Activated T-cell treated with anti-CD3 and anti-CD28 coated beads, Interleukin-2, amount 50 U/mL, for 72 hours (primary cell): ENCODE results near the gene SEPSECS. TPM values are rescaled to one million over a fixed set of nuclear protein-coding genes. Genes with fewer than 3 reads are reported as not detected.

Source experiments
- ATAC-seq, 2 donors: fragments of 150-1000 bp; cut with Tn5 transposase; replicated peaks in 1 of 2; 2 replicates each; pipeline ENCODE4 v1.10.0; 2021; ENCODE audit warnings: moderate library complexity in 2 of 2, mild to moderate bottlenecking in 1 of 2
- DNase-seq, 2 donors: peaks; one replicate each; pipeline ENCODE4 v3.0.0; 2021 to 2022; ENCODE audit warnings: mixed read lengths in 1 of 2
- H3K27ac Mint-ChIP-seq: one replicate; pipeline ENCODE4 v1.8.0; 2022; ENCODE audit warnings: mild to moderate bottlenecking, moderate library complexity, mixed read lengths
- H3K27me3 Mint-ChIP-seq: one replicate; pipeline ENCODE4 v1.8.0; 2022; ENCODE audit warnings: low read depth, mixed read lengths
- H3K36me3 Mint-ChIP-seq, 2 donors: one replicate each; pipeline ENCODE4 v1.8.0; 2022; ENCODE audit warnings: mixed read lengths in 2 of 2, mild to moderate bottlenecking in 1 of 2; ENCODE audit not compliant: insufficient read depth in 2 of 2
- H3K4me1 Mint-ChIP-seq: one replicate; pipeline ENCODE4 v1.8.0; 2022; ENCODE audit warnings: low read depth, mixed read lengths
- H3K4me3 Mint-ChIP-seq, 2 donors: one replicate each; pipeline ENCODE4 v1.8.0; 2022; ENCODE audit warnings: mild to moderate bottlenecking in 2 of 2, mixed read lengths in 2 of 2, moderate library complexity in 2 of 2
- H3K9me3 Mint-ChIP-seq, 2 donors: one replicate each; pipeline ENCODE4 v1.8.0; 2022; ENCODE audit warnings: mixed read lengths in 2 of 2
- total RNA-seq, 2 donors: library from RNA; stranded (reverse); gene quantifications; one replicate each; pipeline ENCODE4 v1.2.3, GENCODE V29; 2022

SEPSECS gene
- total RNA-seq: 10 to 100 TPM; 21.6 to 27.9 TPM

DNA sequence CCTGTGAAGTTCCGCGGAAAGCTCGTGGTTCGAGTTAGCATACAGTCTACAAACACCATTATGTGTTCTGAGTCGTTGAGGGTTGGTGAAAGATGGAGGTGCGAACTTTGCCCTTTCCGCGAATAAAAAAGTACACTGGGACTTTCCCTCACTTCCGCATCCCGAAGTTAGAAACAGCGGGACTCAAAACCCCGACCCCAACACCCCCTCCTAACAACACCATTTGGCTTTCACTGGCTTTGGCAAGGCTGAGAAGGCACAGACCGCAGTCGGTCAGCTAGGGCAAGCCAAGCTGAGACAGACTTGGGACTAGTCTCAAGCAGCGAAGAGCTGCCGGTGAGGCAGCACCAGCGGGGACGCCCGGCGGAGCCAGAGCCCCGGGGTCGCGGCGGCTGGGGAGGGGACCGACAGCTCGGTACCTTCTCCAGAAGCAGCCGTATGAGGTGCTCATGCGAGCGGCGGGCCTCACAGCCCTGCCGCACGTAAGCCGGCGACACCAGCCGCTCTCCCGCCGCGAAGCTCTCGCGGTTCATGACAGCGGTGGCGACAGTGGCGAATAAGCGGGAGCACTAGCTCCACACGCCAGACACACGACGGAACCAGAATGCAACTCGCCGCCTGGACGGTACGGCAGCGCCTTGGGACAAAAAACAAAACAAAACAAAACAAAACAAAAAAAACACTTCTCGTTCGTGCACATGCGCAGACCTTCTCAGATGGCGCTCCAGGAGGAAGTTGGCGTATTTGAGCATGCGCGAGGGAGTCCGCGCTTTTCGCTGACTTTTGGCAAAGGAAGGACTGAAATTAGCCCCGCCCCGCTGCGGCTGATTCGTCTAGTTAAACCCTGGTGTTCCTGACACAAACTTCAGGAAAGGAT is at the start of gene SEPSECS:
TSS of gene SEPSECS (minus strand) at position 613 of the 877 bp plus-strand sequence. CDS start at position 533, 80 bp downstream.
- H3K9me3 Mint-ChIP-seq: no peaks in the 10 kb centered on the region
- H3K27me3 Mint-ChIP-seq: no peaks in the 10 kb centered on the region
- peaks cover 6 to 14% of the 10 kb centered on the region in 2 donors for H3K36me3 Mint-ChIP-seq
- H3K4me1 Mint-ChIP-seq: peaks cover 43% of the 10 kb centered on the region
- H3K4me3 Mint-ChIP-seq: peak within 1 kb of the TSS; percentile 80 to 92
- peak within 1 kb of the TSS; percentile 99 for H3K27ac Mint-ChIP-seq
- ATAC-seq (peak; percentile 94 to 95), DNase-seq (peak; percentile 91 to 93)

DNA sequence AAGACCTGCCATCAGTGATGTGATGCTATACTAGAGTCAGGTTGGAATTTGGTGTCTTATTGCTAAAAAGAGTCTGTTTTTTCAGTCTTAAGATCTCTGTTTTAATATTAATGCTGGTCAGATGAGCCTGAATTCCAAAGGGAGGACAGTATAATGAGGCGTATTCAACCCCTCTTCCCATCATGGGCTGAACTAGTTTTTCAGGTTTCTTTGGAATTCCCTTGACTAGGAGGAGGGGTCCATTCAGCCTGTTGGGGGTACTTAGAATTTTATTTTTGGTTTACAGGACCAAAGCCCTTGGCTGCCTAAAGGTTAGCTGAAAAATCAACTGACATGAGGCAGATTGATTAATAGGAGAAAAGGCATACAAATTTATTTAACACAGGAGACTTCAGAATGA is 49.5 kb upstream of the SEPSECS start:
- Mint-ChIP-seq H3K9me3 (peaks cover 12 to 13% of the 10 kb centered on the region in 2 donors), H3K4me3 (no peak overlapping the region), H3K27me3 (no peaks in the 10 kb centered on the region)

DNA sequence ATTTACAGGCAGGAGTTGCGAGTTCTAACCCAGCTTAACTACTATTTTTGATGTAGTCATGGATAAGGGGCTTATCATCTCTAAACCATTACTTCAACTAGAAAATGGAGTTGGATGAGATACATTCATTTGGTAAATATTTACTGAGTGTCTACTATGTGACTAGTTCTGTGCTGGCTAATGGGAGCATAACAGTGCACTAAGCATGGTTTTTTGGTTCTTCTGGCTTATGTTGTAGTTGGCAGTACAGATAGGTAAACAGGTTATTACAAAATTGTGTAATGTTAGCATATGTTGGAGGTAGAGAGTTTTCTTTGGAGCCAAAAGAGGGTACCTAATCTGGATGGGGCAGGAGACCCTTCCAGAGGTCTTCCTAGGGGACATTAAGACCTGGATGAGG is 47.7 kb upstream of the SEPSECS start:
- no peaks in the 10 kb centered on the region for H3K4me1 Mint-ChIP-seq
- no peak for DNase-seq
- peaks cover 9 to 13% of the 10 kb centered on the region in 2 donors for H3K9me3 Mint-ChIP-seq
- H3K4me3 Mint-ChIP-seq: no peak overlapping the region
- ATAC-seq: no peak
- no peaks in the 10 kb centered on the region for H3K27me3 Mint-ChIP-seq
- H3K27ac Mint-ChIP-seq: no peak overlapping the region
- peaks cover 2 to 8% of the 10 kb centered on the region in 2 donors for H3K36me3 Mint-ChIP-seq

More for the DNA sequence above, 49.5 kb upstream of the SEPSECS start:
- H3K36me3 Mint-ChIP-seq: peaks cover 4 to 8% of the 10 kb centered on the region in 2 donors
- no peak overlapping the region for H3K27ac Mint-ChIP-seq
- no peak for DNase-seq
- ATAC-seq: no peak
- no peaks in the 10 kb centered on the region for H3K4me1 Mint-ChIP-seq

DNA sequence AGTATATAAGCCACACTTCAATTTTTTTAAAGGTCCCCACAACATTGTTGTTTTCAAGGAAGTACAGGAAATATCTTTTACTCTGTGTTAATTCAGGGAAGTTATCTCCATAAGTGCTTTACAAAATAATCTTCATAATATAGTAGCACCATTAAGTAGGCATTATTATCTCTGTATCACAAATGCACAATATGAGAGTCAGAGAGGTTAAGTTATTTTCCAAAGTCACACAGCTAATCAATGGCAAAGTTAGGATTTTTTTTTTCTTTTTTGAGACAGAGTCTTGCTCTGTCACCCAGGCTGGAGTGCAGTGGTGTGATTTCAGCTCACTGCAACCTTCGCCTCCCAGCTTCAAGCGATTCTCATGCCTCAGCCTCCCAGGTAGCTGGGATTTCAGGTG is 38.5 kb upstream of the SEPSECS start:
- no peak for DNase-seq
- Mint-ChIP-seq H3K36me3 (peaks cover 3 to 9% of the 10 kb centered on the region in 2 donors), H3K27ac (no peak overlapping the region), H3K27me3 (no peaks in the 10 kb centered on the region), H3K4me1 (no peaks in the 10 kb centered on the region), H3K4me3 (no peak overlapping the region), H3K9me3 (peaks cover 4 to 5% of the 10 kb centered on the region in 2 donors)
- ATAC-seq: no peak

DNA sequence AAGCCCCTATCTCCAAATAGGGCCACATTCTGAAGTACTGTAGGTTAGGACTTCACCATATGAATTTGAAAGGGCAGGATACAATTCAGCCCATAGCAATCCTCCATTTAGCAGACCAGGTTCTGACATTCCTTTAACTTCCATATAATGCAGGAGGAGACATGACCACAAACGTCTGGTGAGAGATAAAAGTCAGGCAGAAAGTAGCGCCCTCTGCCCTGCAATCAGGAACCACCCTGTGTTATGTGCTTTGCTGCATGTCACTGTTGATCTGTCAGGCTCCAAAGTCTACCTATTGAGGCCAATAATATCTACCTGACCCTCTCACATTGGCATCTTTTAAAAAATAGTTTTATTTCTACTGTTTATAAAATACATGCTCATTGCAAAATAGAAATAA is 30.2 kb upstream of the SEPSECS start:
- Mint-ChIP-seq H3K4me3 (no peak overlapping the region), H3K27ac (no peak overlapping the region), H3K27me3 (no peaks in the 10 kb centered on the region), H3K4me1 (no peaks in the 10 kb centered on the region), H3K9me3 (no peaks in the 10 kb centered on the region), H3K36me3 (no peaks in the 10 kb centered on the region)
- no peak for ATAC-seq
- no peak for DNase-seq

DNA sequence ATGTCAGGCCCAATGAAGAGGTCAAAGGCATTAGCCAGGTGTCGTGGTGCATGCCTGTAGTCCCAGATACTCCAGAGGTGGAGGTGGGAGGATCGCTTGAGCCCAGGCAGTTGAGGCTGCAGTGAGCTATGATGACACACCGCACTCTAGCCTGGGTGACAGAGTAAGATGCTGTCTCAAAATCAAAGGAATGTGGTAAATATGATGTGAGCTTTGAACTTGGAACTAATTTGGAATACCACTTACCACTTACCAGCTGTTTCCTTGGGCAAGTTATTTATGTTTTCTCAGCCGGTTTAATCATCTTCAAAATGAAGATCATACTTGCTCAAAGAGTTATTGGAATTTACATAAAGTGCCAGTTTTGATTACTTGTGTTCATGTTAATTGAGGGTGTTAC is 23.8 kb upstream of the SEPSECS start:
- no peak overlapping the region for H3K27ac Mint-ChIP-seq
- no peaks in the 10 kb centered on the region for H3K9me3 Mint-ChIP-seq
- no peak for ATAC-seq

DNA sequence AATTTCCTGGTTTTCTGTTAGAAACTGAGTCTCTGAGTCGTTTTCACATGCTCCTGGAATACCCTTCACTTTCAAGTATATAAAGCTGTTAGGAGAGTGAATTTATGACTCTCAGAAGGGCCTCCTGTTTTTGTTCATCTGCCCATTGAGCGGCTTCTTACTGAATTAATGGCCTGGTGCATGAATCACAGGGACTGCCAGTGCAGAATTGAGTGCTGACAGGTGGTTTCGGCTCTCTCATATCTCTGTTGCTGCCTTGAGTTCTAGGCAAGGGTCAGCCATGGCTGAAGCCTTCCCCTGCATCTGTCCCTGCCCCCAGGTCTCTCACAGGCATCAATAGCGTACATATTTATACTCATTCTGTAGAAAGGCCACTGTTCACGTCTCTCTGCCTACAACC is 22.7 kb upstream of the SEPSECS start:
- Mint-ChIP-seq H3K27ac (no peak overlapping the region), H3K9me3 (no peaks in the 10 kb centered on the region)

More for the DNA sequence above, 23.8 kb upstream of the SEPSECS start:
- Mint-ChIP-seq H3K36me3 (no peaks in the 10 kb centered on the region), H3K27me3 (no peaks in the 10 kb centered on the region), H3K4me1 (peaks cover 33% of the 10 kb centered on the region), H3K4me3 (no peak overlapping the region)
- DNase-seq: no peak

DNA sequence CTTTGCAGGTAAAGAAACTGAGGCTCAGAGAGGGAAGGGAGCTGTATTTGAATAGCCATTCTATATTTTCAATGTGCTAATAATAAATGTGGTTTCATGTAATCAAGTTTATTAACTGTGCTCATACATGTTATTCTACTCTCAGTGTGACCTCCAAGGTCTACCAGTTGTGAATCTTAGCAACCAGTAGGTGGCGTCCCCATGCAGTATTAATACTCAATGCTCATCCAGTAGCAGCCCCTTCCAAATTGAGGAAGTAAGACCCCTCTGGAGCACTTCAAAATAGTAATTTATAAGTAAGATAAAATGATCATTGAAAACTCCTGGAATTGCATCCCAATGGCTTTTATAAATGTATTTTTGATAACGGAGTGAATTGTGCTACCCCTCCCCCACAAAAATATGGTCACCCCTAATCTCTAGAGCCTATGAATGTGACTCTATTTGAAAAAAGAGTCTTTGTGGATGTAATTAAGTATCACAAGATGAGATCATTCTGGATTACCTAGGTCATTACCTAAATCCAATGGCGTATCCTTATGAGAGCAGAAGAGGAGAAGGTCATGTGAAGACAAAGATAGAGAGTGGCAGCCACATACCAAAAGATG is 20.4 kb upstream of the SEPSECS start:
- DNase-seq: peak; percentile 38
- H3K4me1 Mint-ChIP-seq: peaks cover 45% of the 10 kb centered on the region
- no peak overlapping the region for H3K27ac Mint-ChIP-seq
- peak; percentile 55 to 62 for ATAC-seq
- no peaks in the 10 kb centered on the region for H3K27me3 Mint-ChIP-seq
- no peak overlapping the region for H3K4me3 Mint-ChIP-seq
- H3K36me3 Mint-ChIP-seq: no peaks in the 10 kb centered on the region
- no peaks in the 10 kb centered on the region for H3K9me3 Mint-ChIP-seq

More for the DNA sequence above, 22.7 kb upstream of the SEPSECS start:
- DNase-seq (no peak), ATAC-seq (no peak)
- Mint-ChIP-seq H3K36me3 (no peaks in the 10 kb centered on the region), H3K4me1 (peaks cover 44% of the 10 kb centered on the region), H3K27me3 (no peaks in the 10 kb centered on the region), H3K4me3 (no peak overlapping the region)

DNA sequence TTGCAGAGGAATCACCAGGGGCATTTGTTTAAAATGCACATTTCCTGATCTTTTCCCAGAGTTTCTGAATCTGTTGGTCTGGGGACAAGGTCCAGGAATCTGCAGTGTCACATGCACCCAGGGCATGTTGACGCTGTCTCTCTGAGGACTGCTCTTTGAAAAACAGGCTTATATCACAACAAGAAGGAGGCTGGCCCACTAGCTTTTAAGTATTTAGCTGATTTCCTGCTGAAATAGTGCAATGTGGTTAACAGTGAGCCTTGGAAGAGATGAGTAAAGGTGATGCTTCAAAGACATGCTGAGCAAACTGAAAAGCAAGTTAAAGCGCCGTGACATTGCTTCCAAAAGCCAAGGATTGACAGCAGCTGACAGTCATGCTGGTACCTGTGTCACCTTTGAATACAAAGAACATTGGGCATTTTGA is 18.6 kb upstream of the SEPSECS start:
- peak; percentile 15 to 29 for DNase-seq
- Mint-ChIP-seq H3K27me3 (no peaks in the 10 kb centered on the region), H3K4me1 (peaks cover 46% of the 10 kb centered on the region), H3K36me3 (no peaks in the 10 kb centered on the region), H3K4me3 (peak overlapping the region in 1 of 2 donors; percentile 19), H3K27ac (peak overlapping the region; percentile 53), H3K9me3 (no peaks in the 10 kb centered on the region)
- ATAC-seq: peak; percentile 84 to 92

DNA sequence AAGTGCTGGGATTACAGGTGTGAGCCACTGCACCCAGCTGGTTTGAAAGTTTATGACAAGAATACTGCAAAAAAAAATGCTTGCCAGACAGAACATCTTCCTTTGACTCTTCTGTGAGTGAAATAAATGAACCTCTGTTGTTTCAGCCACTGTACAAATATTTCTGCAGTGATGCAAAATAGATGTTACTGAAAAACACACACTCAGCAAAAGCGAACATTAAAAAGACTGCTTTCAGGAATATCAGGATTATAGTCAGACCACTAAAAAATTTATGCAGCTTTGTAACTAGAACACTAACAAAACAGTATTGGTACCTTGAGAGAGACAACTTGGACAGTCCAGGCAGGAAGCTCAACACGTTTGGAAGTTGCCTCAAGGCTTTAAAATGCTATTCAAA is 16.9 kb upstream of the SEPSECS start:
- Mint-ChIP-seq H3K27me3 (no peaks in the 10 kb centered on the region), H3K4me1 (peaks cover 39% of the 10 kb centered on the region), H3K36me3 (peaks cover 0 to 2% of the 10 kb centered on the region in 2 donors), H3K27ac (no peak overlapping the region), H3K4me3 (no peak overlapping the region), H3K9me3 (no peaks in the 10 kb centered on the region)
- ATAC-seq: no peak
- no peak for DNase-seq

DNA sequence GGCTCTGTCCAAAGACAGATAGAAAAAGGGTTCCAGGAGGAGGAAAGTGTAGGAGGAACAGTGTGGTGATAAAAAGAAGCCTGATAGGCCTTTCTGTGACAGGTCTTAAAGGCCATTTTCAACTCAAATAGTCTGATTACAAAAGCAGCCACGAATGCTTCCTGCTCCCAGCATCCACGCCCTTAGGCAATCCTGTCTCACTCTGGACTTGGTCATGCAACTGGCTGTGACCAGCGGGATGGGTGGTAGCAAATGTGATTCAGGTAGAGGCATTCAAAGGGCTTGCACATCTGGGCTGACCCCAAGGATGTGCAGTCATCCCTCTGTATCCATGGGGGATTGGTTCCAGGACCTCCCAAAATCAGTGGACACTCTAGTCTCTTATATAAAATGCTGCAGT is 14.4 kb upstream of the SEPSECS start:
- DNase-seq (no peak), ATAC-seq (no peak)
- H3K27ac Mint-ChIP-seq: no peak overlapping the region
- H3K36me3 Mint-ChIP-seq: peaks cover 0 to 5% of the 10 kb centered on the region in 2 donors
- no peaks in the 10 kb centered on the region for H3K9me3 Mint-ChIP-seq
- H3K4me3 Mint-ChIP-seq: no peak overlapping the region
- no peaks in the 10 kb centered on the region for H3K27me3 Mint-ChIP-seq
- H3K4me1 Mint-ChIP-seq: peaks cover 28% of the 10 kb centered on the region

DNA sequence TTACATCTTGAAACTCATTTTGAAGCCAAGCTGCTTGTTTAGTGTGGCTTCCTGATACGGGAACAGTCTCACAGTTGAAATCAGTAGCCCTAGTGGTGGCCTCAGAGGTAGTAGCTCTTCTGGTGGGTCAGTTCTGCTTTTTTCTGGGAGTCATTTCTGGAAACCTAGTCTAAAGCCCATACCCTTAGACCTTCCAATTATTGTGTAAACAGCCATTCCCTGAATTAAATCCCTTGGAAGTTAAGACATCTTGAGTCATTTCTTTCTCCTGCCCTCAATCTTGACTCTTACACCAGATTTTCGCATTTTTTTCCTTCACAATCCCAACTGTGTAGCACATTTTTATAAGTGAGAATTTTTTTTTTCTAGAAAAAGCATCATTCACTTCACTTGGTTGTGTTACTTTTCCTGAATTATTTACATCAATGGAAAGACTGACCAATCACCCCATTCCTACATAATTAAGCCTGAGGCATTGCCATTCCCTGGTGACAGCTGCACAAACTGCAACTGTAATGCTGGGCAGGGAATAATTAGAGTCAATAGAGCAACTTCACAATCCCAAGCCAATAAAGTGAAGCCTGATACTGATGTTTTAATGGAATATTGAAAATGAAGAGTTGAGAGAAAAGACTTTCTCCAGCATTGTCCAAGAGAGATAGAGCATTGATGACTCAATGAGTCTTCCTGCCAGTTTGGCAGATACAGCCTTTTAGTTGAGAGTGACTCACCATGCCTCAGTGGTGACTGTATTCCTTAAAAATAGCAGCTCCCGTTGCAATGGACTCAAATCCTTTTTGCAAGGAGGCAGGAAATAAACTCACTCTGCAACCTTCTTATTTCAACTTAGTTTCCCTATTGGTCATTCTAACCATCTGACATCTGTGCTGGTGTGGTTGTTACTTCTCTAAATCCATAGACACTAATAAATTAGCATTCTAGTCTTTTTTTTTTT is 13.0 kb upstream of the SEPSECS start:
- Mint-ChIP-seq H3K36me3 (peaks cover 0 to 6% of the 10 kb centered on the region in 2 donors), H3K4me3 (no peak overlapping the region), H3K27ac (no peak overlapping the region), H3K27me3 (no peaks in the 10 kb centered on the region), H3K4me1 (peaks cover 13% of the 10 kb centered on the region), H3K9me3 (no peaks in the 10 kb centered on the region)
- ATAC-seq: peak in 1 of 2 donors; percentile 56
- DNase-seq: no peak
